Smooth muscle cell of the coronary artery (primary cell): ENCODE data around the gene PALM3. TPM values are rescaled to one million over a fixed set of nuclear protein-coding genes. Genes with fewer than 3 reads are reported as not detected.

Experiments used
- total RNA-seq: library from RNA; depleted of rRNA; stranded (reverse); fragments of >200 nt; gene quantifications from 2 replicates; pipeline ENCODE4 v1.2.3, GENCODE V29; 2014; ENCODE audit warnings: low replicate concordance

Gene PALM3
- total RNA-seq, result under 0.01 and 0.30 TPM in 2 replicates

GRCh38 chr19:14061751-14062557 lies at the start of gene PALM3:
PALM3 (minus strand) TSS chr19:14062076; CDS start chr19:14061980, 96 bp downstream.

GRCh38 chr19:14090509-14091080 lies 28.7 kb upstream of the PALM3 start, which contains the start of gene SAMD1:
SAMD1 (minus strand) TSS chr19:14090751.

GRCh38 chr19:14085309-14085995 lies 23.6 kb upstream of the PALM3 start, which contains the start of gene C19orf67:
C19orf67 (minus strand) TSS chr19:14085783; CDS start chr19:14085627, 156 bp downstream.

GRCh38 chr19:14072535-14073260 lies 10.8 kb upstream of the PALM3 start, which contains the start of gene MISP3:
MISP3 (plus strand) TSS chr19:14072786; CDS start chr19:14073310, 524 bp downstream.

GRCh38 chr19:14031719-14032480 lies 30.0 kb downstream of the PALM3 start, which contains the start of gene IL27RA:
IL27RA (plus strand) TSS chr19:14031762; CDS start chr19:14031873, 111 bp downstream.

GRCh38 chr19:14027856-14028450 lies 33.9 kb downstream of the PALM3 start, which contains the start of gene RLN3:
RLN3 (plus strand) TSS chr19:14028148; CDS start chr19:14028205, 57 bp downstream.

GRCh38 chr19:14006085-14006765 lies 55.7 kb downstream of the PALM3 start, which contains the start of gene RFX1:
RFX1 (minus strand) TSS chr19:14006320; CDS start chr19:13993843, 12,477 bp downstream.

Other genes starting within 250 kb of the PALM3 start
- gene NANOS3, start 184.9 kb downstream of the PALM3 start, total RNA-seq, result 0.45 TPM in 1 of 2 replicates, not detected in the other
- 0.12 and 0.45 TPM in 2 replicates for gene BRME1, start 156.0 kb downstream of the PALM3 start, total RNA-seq
- 4.8 and 6.4 TPM in 2 replicates for gene CC2D1A, start 155.9 kb downstream of the PALM3 start, total RNA-seq
- gene PODNL1, start 123.7 kb downstream of the PALM3 start, total RNA-seq, result 0.90 and 1.1 TPM in 2 replicates
- gene DCAF15, start 109.6 kb downstream of the PALM3 start, total RNA-seq, result 7.7 and 8.1 TPM in 2 replicates
- 0.94 and 1.9 TPM in 2 replicates for gene RFX1, start 55.8 kb downstream of the PALM3 start, total RNA-seq
- gene RLN3, start 33.9 kb downstream of the PALM3 start, total RNA-seq, result not detected in 2 replicates
- gene IL27RA, start 30.3 kb downstream of the PALM3 start, total RNA-seq, result 0.23 and 4.4 TPM in 2 replicates
- gene MISP3, start 10.7 kb upstream of the PALM3 start, total RNA-seq, result 0.12 and 0.68 TPM in 2 replicates
- not detected in 2 replicates for gene C19orf67, start 23.7 kb upstream of the PALM3 start, total RNA-seq
- gene SAMD1, start 28.7 kb upstream of the PALM3 start, total RNA-seq, result 13.8 and 19.8 TPM in 2 replicates
- 27.3 and 56.8 TPM in 2 replicates for gene PRKACA, start 55.7 kb upstream of the PALM3 start, total RNA-seq
- gene ASF1B, start 74.5 kb upstream of the PALM3 start, total RNA-seq, result 0.94 and 4.6 TPM in 2 replicates
- gene ADGRL1, start 144.1 kb upstream of the PALM3 start, total RNA-seq, result 4.4 and 8.5 TPM in 2 replicates